Astrocyte (in vitro differentiated cells and primary cell): ENCODE measurements around the gene TIGD1.

Experiments
- CTCF ChIP-seq: IDR thresholded peaks from 2 replicates; pipeline ENCODE4 v1.5.1; 2011; ENCODE audit warnings: low read depth, mild to moderate bottlenecking, inconsistent platforms, low read length, moderate library complexity; ENCODE audit not compliant: insufficient read depth
- EZH2 ChIP-seq: IDR thresholded peaks from 2 replicates; pipeline ENCODE4 v1.6.1; 2012; ENCODE audit warnings: mild to moderate bottlenecking, low read length, inconsistent platforms; ENCODE audit not compliant: insufficient read depth

GRCh38 chr2:232538671-232539070 is 11.7 kb downstream of the TIGD1 start:
- no peak for TF ChIP-seq EZH2
- no peak for TF ChIP-seq CTCF
